Measurements from ENCODE around the gene TPH2. TPM values are rescaled to one million over a fixed set of nuclear protein-coding genes. Genes with fewer than 3 reads are reported as not detected.

Gene TPH2
- total and polyA plus RNA-seq, 4 donors: not detected

GRCh38 chr12:72000969-72001648 lies 62.5 kb downstream of the TPH2 start:
- 54% methylated on average over 9 of the region's 9 CpGs for WGBS
- Histone ChIP-seq H3K4me1 (ENCODE audit: control insufficient read depth in 4 of 4, insufficient read depth in 4 of 4, low read length in 3 of 4) (no peaks in the 10 kb centered on the region), H3K9ac (ENCODE audit: low read depth in 1 of 2, low read length in 2 of 2) (no peak overlapping the region), H3K9me3 (ENCODE audit: control insufficient read depth in 4 of 4, low read length in 3 of 4) (no peaks in the 10 kb centered on the region), H3K4me3 (ENCODE audit: low read depth in 1 of 3, low read length in 3 of 3) (no peak overlapping the region), H3K27me3 (ENCODE audit: control insufficient read depth in 4 of 4, insufficient read depth in 4 of 4, low read length in 3 of 4) (no peaks in the 10 kb centered on the region), H3K27ac (ENCODE audit: low read depth in 1 of 2, low read length in 2 of 2) (no peak overlapping the region), H3K36me3 (ENCODE audit: control insufficient read depth in 4 of 4, insufficient read depth in 3 of 4, low read depth in 1 of 4, low read length in 3 of 4) (no peaks in the 10 kb centered on the region)
- TF ChIP-seq, protein P1, sequence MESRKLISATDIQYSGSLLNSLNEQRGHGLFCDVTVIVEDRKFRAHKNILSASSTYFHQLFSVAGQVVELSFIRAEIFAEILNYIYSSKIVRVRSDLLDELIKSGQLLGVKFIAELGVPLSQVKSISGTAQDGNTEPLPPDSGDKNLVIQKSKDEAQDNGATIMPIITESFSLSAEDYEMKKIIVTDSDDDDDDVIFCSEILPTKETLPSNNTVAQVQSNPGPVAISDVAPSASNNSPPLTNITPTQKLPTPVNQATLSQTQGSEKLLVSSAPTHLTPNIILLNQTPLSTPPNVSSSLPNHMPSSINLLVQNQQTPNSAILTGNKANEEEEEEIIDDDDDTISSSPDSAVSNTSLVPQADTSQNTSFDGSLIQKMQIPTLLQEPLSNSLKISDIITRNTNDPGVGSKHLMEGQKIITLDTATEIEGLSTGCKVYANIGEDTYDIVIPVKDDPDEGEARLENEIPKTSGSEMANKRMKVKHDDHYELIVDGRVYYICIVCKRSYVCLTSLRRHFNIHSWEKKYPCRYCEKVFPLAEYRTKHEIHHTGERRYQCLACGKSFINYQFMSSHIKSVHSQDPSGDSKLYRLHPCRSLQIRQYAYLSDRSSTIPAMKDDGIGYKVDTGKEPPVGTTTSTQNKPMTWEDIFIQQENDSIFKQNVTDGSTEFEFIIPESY (IDR thresholded peaks at IDR 0.05): no peak
- TF ChIP-seq RXRA (IDR thresholded peaks at IDR 0.05) (peak in 1 of 2 donors; percentile 29), REST (IDR thresholded peaks at IDR 0.05) (peak; percentile 31), TAF1 (conservative IDR thresholded peaks at IDR 0.05) (no peak), FOXA2 (IDR thresholded peaks at IDR 0.05) (peak; percentile 20), HNF4A (conservative IDR thresholded peaks at IDR 0.05) (peak; percentile 5 to 60)
- no peak for DNase-seq (ENCODE audit: low spot score)

- 64% methylated on average over 2 of the region's 2 CpGs for WGBS
- H3K9me3 ChIP-seq (ENCODE audit: control insufficient read depth in 4 of 4, low read length in 3 of 4): no peaks in the 10 kb centered on the region
- no peaks in the 10 kb centered on the region for H3K27me3 ChIP-seq (ENCODE audit: control insufficient read depth in 4 of 4, insufficient read depth in 4 of 4, low read length in 3 of 4)
- no peak overlapping the region for H3K4me3 ChIP-seq (ENCODE audit: low read depth in 1 of 3, low read length in 3 of 3)
- no peaks in the 10 kb centered on the region for H3K4me1 ChIP-seq (ENCODE audit: control insufficient read depth in 4 of 4, insufficient read depth in 4 of 4, low read length in 3 of 4)
- H3K27ac ChIP-seq (ENCODE audit: low read depth in 1 of 2, low read length in 2 of 2): no peak overlapping the region
- no peak for DNase-seq (ENCODE audit: low spot score)
- TF ChIP-seq, protein P2, sequence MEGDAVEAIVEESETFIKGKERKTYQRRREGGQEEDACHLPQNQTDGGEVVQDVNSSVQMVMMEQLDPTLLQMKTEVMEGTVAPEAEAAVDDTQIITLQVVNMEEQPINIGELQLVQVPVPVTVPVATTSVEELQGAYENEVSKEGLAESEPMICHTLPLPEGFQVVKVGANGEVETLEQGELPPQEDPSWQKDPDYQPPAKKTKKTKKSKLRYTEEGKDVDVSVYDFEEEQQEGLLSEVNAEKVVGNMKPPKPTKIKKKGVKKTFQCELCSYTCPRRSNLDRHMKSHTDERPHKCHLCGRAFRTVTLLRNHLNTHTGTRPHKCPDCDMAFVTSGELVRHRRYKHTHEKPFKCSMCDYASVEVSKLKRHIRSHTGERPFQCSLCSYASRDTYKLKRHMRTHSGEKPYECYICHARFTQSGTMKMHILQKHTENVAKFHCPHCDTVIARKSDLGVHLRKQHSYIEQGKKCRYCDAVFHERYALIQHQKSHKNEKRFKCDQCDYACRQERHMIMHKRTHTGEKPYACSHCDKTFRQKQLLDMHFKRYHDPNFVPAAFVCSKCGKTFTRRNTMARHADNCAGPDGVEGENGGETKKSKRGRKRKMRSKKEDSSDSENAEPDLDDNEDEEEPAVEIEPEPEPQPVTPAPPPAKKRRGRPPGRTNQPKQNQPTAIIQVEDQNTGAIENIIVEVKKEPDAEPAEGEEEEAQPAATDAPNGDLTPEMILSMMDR (IDR thresholded peaks at IDR 0.05; ENCODE audit: low read depth, low read length, missing input control): no peak
- TF ChIP-seq HNF4A (conservative IDR thresholded peaks at IDR 0.05) (no peak), GABPA (IDR thresholded peaks at IDR 0.05 in 1 of 2, conservative IDR thresholded peaks at IDR 0.05 in 1 of 2) (no peak), JUND (IDR thresholded peaks at IDR 0.05) (no peak), FOXA1 (IDR thresholded peaks at IDR 0.05) (no peak), REST (IDR thresholded peaks at IDR 0.05) (no peak), YY1 (IDR thresholded peaks at IDR 0.05) (no peak), SP1 (IDR thresholded peaks at IDR 0.05) (no peak), EGR1 (IDR thresholded peaks at IDR 0.05; ENCODE audit: low read depth in 2 of 2) (no peak), FOXA2 (IDR thresholded peaks at IDR 0.05) (no peak), RAD21 (IDR thresholded peaks at IDR 0.05) (no peak), RXRA (IDR thresholded peaks at IDR 0.05) (no peak)
- TF ChIP-seq, protein P1 (IDR thresholded peaks at IDR 0.05): no peak
- TF ChIP-seq, protein P3, sequence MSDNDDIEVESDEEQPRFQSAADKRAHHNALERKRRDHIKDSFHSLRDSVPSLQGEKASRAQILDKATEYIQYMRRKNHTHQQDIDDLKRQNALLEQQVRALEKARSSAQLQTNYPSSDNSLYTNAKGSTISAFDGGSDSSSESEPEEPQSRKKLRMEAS (IDR thresholded peaks at IDR 0.05): no peak
- no peak overlapping the region for H3K9ac ChIP-seq (ENCODE audit: low read depth in 1 of 2, low read length in 2 of 2)
- no peaks in the 10 kb centered on the region for H3K36me3 ChIP-seq (ENCODE audit: control insufficient read depth in 4 of 4, insufficient read depth in 3 of 4, low read depth in 1 of 4, low read length in 3 of 4)
These were observed 68.1 kb downstream of the TPH2 start for GRCh38 chr12:72006766-72007165.

Data from liver (tissue), 9 donors.